SK-N-SH (cell line): ENCODE data around the gene TRAK1. TPM values are rescaled to one million over a fixed set of nuclear protein-coding genes. Genes with fewer than 3 reads are reported as not detected.

Experiments
- CTCF ChIA-PET: fragments of 300-600, 350-600 bp; formaldehyde crosslinking; extraction: SDS; loops from one replicate; lab custom pipeline; 2021; lab: Yijun Ruan, JAX
- POLR2A ChIA-PET: fragments of 350-600 bp; sonication (Branson Sonifier 250); formaldehyde crosslinking; extraction: SDS; loops from one replicate; lab custom pipeline; 2020; ENCODE audit warnings: antibody characterized with exemption, inconsistent platforms; lab: Yijun Ruan, JAX
- DNase-seq: peaks from one replicate; pipeline ENCODE4 v3.0.0; 2012
- H2AFZ ChIP-seq: fragments of 200-600 bp; sonication (generic); 2 replicates; pipeline ENCODE4 v1.8.1; 2016; ENCODE audit warnings: antibody characterized with exemption, mild to moderate bottlenecking, low read depth
- H3F3A ChIP-seq: fragments of 200-600 bp; sonication (generic); replicated peaks from 2 replicates; pipeline ENCODE3; 2016; ENCODE audit warnings: antibody characterized with exemption, mild to moderate bottlenecking; ENCODE audit not compliant: insufficient read depth
- H3K27ac ChIP-seq, 2 experiments: fragments of 200-500 bp in 1 of 2; fragments of 200-600 bp in 1 of 2; sonication (Bioruptor generic) in 1 of 2; sonication (generic), shearing (Covaris generic) in 1 of 2; 2 replicates each; pipeline versions ENCODE4 v1.5.1 to v1.6.1; 2014 to 2016; ENCODE audit warnings: low read depth in 2 of 2, inconsistent platforms in 1 of 2, low read length in 1 of 2, mild to moderate bottlenecking in 1 of 2, mixed read lengths in 1 of 2
- H3K27me3 ChIP-seq: fragments of 200-600 bp; sonication (generic), shearing (Covaris generic); 2 replicates; pipeline ENCODE4 v1.6.1; 2016; ENCODE audit warnings: mixed run types; ENCODE audit not compliant: insufficient read depth
- H3K36me3 ChIP-seq, 2 experiments: fragments of 200-500 bp in 1 of 2; fragments of 200-600 bp in 1 of 2; sonication (Bioruptor generic) in 1 of 2; sonication (generic) in 1 of 2; replicated peaks in 1 of 2; 2 replicates each; pipeline versions ENCODE3 to v1.5.1; 2014 to 2016; ENCODE audit warnings: low read length in 1 of 2, mild to moderate bottlenecking in 1 of 2; ENCODE audit not compliant: insufficient read depth in 2 of 2, control insufficient read depth in 1 of 2
- H3K4me1 ChIP-seq, 2 experiments: fragments of 200-500 bp in 1 of 2; fragments of 200-600 bp in 1 of 2; sonication (Bioruptor generic) in 1 of 2; sonication (generic), shearing (Covaris generic) in 1 of 2; 2 replicates each; pipeline versions ENCODE4 v1.5.1 to v1.6.1; 2014 to 2016; ENCODE audit warnings: low read depth in 1 of 2, low read length in 1 of 2, mixed run types in 1 of 2; ENCODE audit not compliant: insufficient read depth in 2 of 2, control insufficient read depth in 1 of 2
- H3K4me2 ChIP-seq: fragments of 200-600 bp; sonication (generic), shearing (Covaris generic); 2 replicates; pipeline ENCODE4 v1.6.1; 2017; ENCODE audit warnings: mixed run types
- H3K4me3 ChIP-seq, 2 experiments: fragments of 200-500 bp in 1 of 2; fragments of 200-600 bp in 1 of 2; sonication (Bioruptor generic) in 1 of 2; sonication (generic), shearing (Covaris generic) in 1 of 2; 2 replicates each; pipeline versions ENCODE4 v1.5.1 to v1.8.1; 2014 to 2016; ENCODE audit warnings: low read depth in 2 of 2, inconsistent platforms in 1 of 2, low read length in 1 of 2, mild to moderate bottlenecking in 1 of 2, mixed read lengths in 1 of 2, moderate library complexity in 1 of 2
- H3K79me2 ChIP-seq: fragments of 200-600 bp; sonication (generic); 2 replicates; pipeline ENCODE4 v1.8.1; 2017; ENCODE audit warnings: mild to moderate bottlenecking; ENCODE audit not compliant: insufficient read depth
- H3K9ac ChIP-seq: fragments of 200-600 bp; sonication (generic); 2 replicates; pipeline ENCODE4 v1.6.1; 2017; ENCODE audit warnings: mixed run types
- H3K9me2 ChIP-seq: fragments of 200-600 bp; sonication (generic); 2 replicates; pipeline ENCODE4 v1.6.1; 2017; ENCODE audit warnings: mixed run types
- H3K9me3 ChIP-seq: fragments of 200-600 bp; sonication (generic); 2 replicates; pipeline ENCODE4 v1.6.1; 2017; ENCODE audit warnings: mixed run types, mild to moderate bottlenecking, moderate library complexity
- H4K20me1 ChIP-seq: fragments of 200-600 bp; sonication (generic); 2 replicates; pipeline ENCODE4 v1.6.1; 2017; ENCODE audit warnings: mild to moderate bottlenecking, mixed run types; ENCODE audit not compliant: insufficient read depth
- CHD2 ChIP-seq: fragments of 150-350 bp; IDR thresholded peaks from 2 replicates; pipeline ENCODE4 v1.6.1; 2018; ENCODE audit warnings: low read length; ENCODE audit not compliant: partially characterized antibody
- CTCF ChIP-seq: fragments of 200-600 bp; sonication (generic); IDR thresholded peaks from 2 replicates; pipeline ENCODE4 v1.6.1; 2017; ENCODE audit warnings: antibody characterized with exemption, mild to moderate bottlenecking, moderate library complexity
- ELF1 ChIP-seq: IDR thresholded peaks from 2 replicates; pipeline ENCODE4 v1.4.0; 2012
- FOSL2 ChIP-seq: IDR thresholded peaks from 2 replicates; pipeline ENCODE4 v1.4.0; 2012; ENCODE audit warnings: low read depth, mild to moderate bottlenecking, moderate library complexity, borderline replicate concordance
- JUND ChIP-seq: IDR thresholded peaks from 2 replicates; pipeline ENCODE4 v1.4.0; 2012
- MAX ChIP-seq: IDR thresholded peaks from 2 replicates; pipeline ENCODE4 v1.4.0; 2012; ENCODE audit warnings: low read depth
- MEF2A ChIP-seq: IDR thresholded peaks from 2 replicates; pipeline ENCODE4 v1.4.0; 2012; ENCODE audit warnings: low read depth, borderline replicate concordance
- POLR2AphosphoS5 ChIP-seq: IDR thresholded peaks from 2 replicates; pipeline ENCODE4 v1.6.1; 2012; ENCODE audit warnings: low read depth, low read length
- RXRA ChIP-seq: IDR thresholded peaks from 2 replicates; pipeline ENCODE4 v1.4.0; 2012; ENCODE audit warnings: low read depth, mild to moderate bottlenecking, borderline replicate concordance
- TEAD4 ChIP-seq: IDR thresholded peaks from 2 replicates; pipeline ENCODE4 v1.4.0; 2012; ENCODE audit warnings: mild to moderate bottlenecking, borderline replicate concordance; ENCODE audit not compliant: insufficient read depth
- USF2 ChIP-seq: fragments of 150-350 bp; IDR thresholded peaks from 2 replicates; pipeline ENCODE4 v1.6.1; 2017; ENCODE audit warnings: antibody characterized with exemption, low read length, low read depth, borderline replicate concordance
- WGBS: methylation state at CpG from one replicate; pipeline ENCODE4 v1.1.6; 2017; ENCODE audit warnings: low lambda C conversion rate; 5-methylcytosine and 5-hydroxymethylcytosine counted together
- polyA plus RNA-seq, 3 experiments: library from polyadenylated mRNA; depleted of rRNA; stranded (reverse); fragments of >200 nt; gene quantifications; 2 replicates each; pipeline ENCODE4 v1.2.3, GENCODE V29; 2012

TRAK1 gene
- polyA plus RNA-seq, 1 of the 3 experiments (the other 2 are of a cell fraction): 12.5 TPM

GRCh38 chr3:42122261-42123011, 31.3 kb downstream of the TRAK1 start:
- Histone ChIP-seq H3F3A (no peaks in the 10 kb centered on the region), H3K4me1 (peaks cover 2% of the 10 kb centered on the region in 2 experiments; a peak in 3 of 4 replicates), H3K27me3 (no peaks in the 10 kb centered on the region)
- WGBS: 78% methylated on average over 4 of the region's 4 CpGs
- CTCF ChIA-PET: interaction anchor here (0.8 to 9.5 kb wide), 3 partner anchors 9 to 69 kb away, joined by 3 to 261 read pairs (median 4); no protein-coding TSS in a partner anchor
- TF ChIP-seq CTCF: no peak
- TF ChIP-seq POLR2AphosphoS5: no peak
- TF ChIP-seq, all 33 proteins: peak for 0
- H3K4me3 ChIP-seq: no peak overlapping the region
- POLR2A ChIA-PET: no interaction called here
- no peak overlapping the region for H2AFZ ChIP-seq
- H4K20me1 ChIP-seq: no peaks in the 10 kb centered on the region
- no peaks in the 10 kb centered on the region for H3K9me2 ChIP-seq
- H3K79me2 ChIP-seq: no peaks in the 10 kb centered on the region
- no peak overlapping the region for H3K27ac ChIP-seq
- H3K4me2 ChIP-seq: no peak overlapping the region; the same call in 1 of the 2 replicates
- DNase-seq: no peak
- no peaks in the 10 kb centered on the region for H3K9me3 ChIP-seq
- peaks cover 7 to 11% of the 10 kb centered on the region in 2 experiments for H3K36me3 ChIP-seq
- H3K9ac ChIP-seq: no peak overlapping the region

- no peaks in the 10 kb centered on the region for H3K79me2 ChIP-seq
- POLR2A ChIA-PET: no interaction called here
- no peak overlapping the region; the same call in 1 of the 2 replicates for H3K4me2 ChIP-seq
- no peaks in the 10 kb centered on the region for H3K27me3 ChIP-seq
- no peak overlapping the region for H3K9ac ChIP-seq
- H3K4me3 ChIP-seq: no peak overlapping the region
- no peaks in the 10 kb centered on the region for H3K9me2 ChIP-seq
- TF ChIP-seq TEAD4: no peak
- TF ChIP-seq ELF1: no peak
- no peak for TF ChIP-seq MEF2A
- TF ChIP-seq FOSL2: no peak
- TF ChIP-seq JUND: no peak
- TF ChIP-seq USF2: no peak
- TF ChIP-seq MAX: no peak
- TF ChIP-seq CHD2: no peak
- TF ChIP-seq RXRA: no peak
- peaks cover 7 to 11% of the 10 kb centered on the region in 2 experiments for H3K36me3 ChIP-seq
- DNase-seq: no peak
- no peaks in the 10 kb centered on the region for H3F3A ChIP-seq
- no peak overlapping the region for H3K27ac ChIP-seq
- no peaks in the 10 kb centered on the region for H4K20me1 ChIP-seq
- 81% methylated on average over 8 of the region's 8 CpGs for WGBS
- no peak overlapping the region for H2AFZ ChIP-seq
- CTCF ChIA-PET: interaction anchor here (0.8 to 9.5 kb wide), 3 partner anchors 8 to 68 kb away, joined by 3 to 261 read pairs (median 4); no protein-coding TSS in a partner anchor
- no peaks in the 10 kb centered on the region for H3K9me3 ChIP-seq
- peaks cover 0 to 2% of the 10 kb centered on the region in 2 experiments; a peak in 2 of 4 replicates for H3K4me1 ChIP-seq
These were observed 31.9 kb downstream of the TRAK1 start for GRCh38 chr3:42123012-42123581.
